GM19395 (cell line): ENCODE results near the gene ZNF444.

Experiments
- ATAC-seq: cut with Tn5 transposase; IDR thresholded peaks from one replicate; pipeline ENCODE4 v1.9.1; 2021; ENCODE audit warnings: mild to moderate bottlenecking, moderate library complexity; ENCODE audit not compliant: unreplicated experiment

The ZNF444 gene

DNA sequence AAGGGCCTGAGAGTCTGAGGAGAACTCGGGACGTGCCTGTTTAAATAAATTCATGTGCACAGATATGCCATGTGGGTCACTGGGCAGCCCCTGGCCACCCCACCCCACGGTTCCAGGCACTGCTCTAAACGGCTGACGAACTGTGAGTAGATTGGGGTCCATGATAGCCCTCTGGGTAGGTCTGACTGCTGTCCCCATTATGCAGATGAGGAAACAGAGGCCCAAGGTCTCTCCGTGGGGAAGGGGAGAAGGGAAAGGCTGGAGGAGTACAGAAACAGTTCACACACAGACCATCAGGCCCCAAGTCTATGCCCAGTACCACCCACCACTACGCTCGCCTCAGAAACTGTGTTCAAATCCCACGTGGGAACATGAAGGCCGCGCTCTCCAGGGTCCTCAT lies 34.1 kb upstream of the ZNF444 start:
- ATAC-seq = no peak

DNA sequence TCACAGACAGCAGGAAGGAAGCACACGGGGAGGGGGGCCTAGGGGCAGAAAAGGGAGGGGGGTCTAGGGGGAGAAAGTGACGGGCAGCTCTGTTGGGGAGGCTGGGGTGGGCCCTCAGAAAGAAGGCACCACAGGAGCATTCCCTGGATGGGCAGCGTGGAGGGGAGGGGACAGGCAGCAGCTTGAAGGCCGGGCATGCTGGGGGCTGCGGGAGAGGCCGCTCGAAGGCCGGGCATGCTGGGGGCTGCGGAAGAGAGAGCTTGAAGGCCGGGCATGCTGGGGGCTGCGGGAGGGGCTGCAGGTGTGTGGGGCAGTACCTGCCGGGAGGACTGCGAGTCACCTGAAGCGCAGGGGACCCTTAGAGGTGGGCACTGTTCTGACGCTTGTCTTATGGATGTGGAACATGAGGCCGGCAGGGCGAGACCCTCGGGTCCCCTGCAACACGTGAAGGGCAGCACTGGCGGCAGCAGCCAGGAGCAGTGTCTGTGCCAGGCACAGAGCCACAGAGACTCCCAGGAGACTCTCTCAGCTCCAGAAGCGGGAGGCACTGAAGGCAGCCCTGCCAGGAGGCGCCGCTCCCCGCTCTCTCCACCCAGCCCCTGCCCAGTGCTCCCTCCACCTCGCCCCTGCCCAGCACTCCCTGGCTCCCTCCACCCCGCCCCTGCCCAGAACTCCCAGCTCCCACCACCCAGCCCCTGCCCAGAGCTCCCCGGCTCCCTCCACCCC lies 33.3 kb upstream of the ZNF444 start:
- ATAC-seq = no peak

DNA sequence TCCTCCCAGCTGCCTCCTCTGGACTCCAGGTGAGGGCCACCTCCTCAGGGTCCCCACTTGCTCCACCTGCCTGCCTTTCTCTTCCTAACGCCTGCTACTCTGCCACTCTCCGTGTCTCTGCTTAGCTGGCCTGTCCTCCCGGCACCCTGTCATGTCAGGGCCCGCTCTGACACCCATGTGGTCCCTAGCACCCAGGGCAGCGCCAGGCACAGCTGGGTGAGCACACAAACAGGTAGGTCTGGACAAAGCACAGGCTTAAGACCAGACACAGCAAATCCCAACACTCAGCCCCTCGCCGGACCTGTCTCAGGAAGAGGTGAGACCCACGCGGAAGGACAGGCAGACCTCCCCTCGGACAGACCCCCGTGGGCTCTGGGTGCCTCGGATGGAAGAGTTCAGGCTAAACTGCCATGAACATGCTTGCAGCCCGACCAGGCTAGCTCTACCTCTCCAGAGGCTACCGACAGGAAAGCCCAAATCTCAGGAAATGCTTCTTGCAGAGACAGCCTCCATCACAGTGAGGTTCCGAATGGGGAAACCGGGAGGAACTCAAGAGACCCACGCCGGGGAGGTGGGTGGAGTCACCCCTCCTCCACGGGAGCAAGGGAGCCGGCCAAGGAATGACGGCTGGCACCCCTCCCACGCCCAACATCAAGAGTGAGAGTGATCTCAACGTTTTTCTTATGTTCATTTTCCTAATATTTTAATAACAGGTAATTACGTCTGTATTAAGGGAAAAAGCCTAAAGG lies 32.5 kb upstream of the ZNF444 start:
- no peak for ATAC-seq

DNA sequence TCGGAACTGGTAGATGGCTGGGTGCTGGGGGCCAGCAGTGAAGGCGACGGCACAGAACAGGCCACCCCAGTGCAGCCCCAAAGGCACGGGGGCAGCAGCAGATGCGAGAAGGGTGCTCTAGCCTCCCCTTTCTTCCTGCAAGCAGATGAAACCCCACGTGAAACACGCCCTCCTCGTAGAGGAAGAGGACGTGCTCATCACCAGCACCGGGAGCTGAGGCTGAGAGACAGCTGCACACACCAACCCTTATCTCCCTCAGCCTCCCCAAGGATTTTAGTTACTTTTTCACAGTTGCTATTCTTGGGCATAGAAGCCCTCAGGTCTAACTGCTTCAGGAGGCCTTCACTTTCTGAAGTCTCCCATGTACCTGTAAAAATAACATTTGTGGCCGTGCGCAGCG lies 31.9 kb upstream of the ZNF444 start:
- ATAC-seq = peak; percentile 35

DNA sequence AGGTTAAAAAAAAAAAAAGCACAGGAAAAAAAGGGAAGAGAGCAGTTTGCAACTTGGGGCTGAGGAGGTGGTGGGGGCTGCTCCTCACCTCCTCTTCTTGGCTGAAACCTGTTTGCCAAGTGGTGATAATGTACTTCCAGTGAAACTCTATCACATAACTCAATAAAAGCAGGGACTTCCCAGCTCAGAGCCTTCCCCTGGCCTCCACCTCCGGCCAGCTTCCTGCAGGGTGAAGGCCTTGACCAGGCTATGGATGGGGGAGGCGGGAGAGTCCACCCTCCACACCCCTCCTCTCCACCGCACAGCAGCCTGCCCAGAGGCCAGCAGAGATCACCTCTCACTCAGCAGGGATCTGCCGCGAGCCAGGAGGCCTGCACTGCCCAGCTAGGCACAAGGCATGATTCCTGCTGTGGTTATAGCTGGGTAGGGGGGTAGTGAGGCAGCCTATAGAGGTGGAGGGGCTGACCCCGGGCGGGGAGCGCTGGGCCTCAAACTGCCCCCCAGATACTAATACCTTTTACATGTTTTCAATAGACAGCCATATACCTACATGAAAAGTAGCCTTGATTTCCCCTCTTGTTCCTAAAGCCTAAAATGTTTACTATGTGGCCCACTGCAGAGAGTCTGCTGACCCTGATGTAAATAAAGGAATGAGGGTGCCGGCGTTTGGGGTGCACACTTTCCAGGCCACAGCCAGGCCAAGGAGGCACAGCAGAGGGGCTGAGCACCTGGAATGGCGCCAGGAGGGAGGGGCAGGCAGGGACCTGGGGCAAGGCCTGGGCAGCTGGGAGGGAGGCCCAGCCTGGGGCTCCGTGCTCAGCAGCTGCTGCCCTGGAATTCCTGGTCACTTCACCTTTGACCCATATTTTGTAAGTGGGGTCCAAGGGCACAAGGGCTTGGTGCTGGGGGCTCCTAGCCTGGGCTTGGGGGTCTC lies 30.3 kb upstream of the ZNF444 start:
- no peak for ATAC-seq

DNA sequence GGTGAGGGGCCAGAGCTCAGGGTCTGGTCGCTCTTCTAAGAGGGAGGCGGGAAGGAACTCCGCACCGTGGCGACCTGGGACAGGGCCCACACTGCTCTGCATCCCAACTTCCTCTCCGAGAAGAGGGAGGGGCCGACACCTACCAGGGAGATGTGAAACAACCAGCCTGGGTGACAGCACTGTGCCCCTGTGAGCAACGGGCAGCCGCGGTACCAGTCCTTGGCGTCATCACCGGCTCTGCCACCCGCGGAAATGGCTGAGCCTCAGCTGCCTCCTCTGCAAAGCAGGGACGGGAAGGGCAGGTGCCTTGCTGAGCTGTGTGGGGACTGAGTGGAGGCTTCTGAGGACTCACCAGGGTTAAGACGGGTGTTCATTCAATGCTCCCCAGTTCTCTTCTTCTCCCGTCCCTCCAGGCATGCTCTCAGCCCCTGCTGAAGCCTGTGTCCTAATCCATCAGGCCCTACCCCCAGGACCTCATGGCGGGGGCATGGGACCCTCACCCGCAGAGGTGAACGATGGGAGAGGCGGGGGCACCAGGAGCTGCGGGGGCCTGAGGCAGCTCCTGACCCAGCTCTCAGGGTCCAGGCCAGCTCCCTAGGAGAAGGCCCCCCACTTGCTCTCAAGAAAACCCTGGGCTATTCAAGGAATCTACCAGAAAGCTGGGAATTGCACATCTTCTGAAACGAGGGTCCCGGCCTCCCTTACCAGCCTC lies 29.3 kb upstream of the ZNF444 start:
- peak; percentile 58 for ATAC-seq

DNA sequence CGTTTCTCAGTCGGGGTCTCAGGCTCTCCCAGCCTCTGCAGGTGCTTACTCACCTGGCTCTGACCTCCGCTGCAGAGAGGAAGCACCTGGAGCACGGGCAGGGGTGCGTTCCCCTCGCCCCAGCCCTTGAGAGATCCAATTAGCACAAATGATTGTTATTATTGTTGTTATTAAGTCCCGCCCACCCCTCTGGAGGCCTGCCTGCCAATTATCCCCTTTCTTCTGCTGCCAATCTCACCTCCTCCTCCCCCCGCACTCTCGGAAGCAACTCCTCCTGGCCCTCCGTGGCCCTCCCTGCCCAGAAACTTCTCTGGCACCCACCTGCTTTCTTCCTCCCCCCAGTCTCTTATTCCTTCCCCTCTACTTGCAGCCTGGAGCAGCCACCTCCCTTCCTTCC lies 28.8 kb upstream of the ZNF444 start:
- ATAC-seq = no peak

DNA sequence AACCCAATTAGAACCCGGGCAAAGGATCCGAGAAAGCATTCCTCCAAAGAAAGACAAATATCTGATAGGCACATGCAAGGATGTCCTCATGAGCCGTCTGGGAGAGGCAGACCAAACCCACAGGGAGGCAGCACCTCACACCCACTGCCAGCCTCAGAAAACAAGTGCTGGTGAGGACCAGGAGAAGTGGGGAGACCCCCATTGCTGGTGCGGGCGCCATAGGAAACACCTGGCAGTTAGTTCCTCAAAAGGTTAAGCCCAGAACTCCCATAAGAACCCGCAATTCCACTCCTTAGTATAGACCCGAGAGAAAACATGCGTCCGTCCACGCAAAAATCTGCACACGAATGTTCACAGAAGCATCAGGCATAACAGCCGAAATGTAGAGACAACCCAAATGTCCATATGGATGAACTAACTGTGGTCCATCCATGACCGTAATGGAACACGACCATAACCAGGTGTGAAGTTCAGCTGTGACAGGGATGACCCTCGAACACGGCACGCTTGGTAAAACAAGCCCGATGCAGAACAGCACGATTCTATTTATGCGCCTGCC lies 27.9 kb upstream of the ZNF444 start:
- no peak for ATAC-seq

DNA sequence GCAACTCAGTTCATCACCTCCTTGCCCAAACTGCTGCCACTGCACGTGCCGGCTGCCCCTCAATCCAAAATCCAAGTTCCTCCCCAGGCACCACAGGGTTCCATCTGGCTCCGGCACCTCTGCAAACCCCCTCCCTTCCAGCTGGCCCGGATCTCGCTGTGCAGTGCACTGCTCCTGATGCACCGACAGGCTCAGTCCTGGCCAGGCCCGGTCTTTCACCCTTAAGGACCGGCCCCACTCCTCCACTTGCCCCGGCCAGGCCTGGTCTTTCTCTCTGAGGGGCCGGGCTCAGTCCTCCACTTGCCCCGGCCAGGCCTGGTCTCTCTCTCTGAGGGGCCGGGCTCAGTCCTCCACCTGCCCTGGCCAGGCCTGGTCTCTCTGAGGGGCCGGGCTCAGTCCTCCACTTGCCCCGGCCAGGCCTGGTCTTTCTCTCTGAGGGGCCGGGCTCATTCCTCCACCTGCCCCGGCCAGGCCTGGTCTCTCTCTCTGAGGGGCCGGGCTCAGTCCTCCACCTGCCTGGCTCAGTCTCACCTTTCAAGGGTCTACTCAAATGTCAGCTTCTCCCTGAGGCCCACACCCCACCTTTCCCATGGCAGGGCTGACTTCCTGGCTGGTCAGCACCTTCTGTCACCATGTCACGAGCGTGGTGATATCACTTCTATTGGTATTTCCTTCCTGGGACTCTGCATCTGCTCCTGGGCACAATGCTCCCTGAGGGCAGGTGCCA lies 26.9 kb upstream of the ZNF444 start:
- no peak for ATAC-seq

DNA sequence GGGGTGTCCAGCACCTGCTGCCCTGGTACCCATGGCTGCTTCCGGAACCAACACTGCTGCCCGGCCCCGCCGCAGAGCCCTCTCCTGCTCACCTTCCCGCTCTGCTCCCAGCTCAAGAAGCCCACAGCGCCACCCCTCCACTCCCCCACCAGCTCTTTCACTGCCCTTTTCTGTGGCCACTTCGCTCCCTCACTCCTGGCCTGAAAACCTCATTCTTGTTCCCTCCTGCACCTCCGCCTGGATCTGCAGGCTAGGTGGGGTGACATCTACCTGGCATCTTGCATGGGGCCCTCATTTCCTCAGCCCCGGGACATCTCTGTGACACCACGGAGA lies 26.3 kb upstream of the ZNF444 start:
- ATAC-seq = no peak

DNA sequence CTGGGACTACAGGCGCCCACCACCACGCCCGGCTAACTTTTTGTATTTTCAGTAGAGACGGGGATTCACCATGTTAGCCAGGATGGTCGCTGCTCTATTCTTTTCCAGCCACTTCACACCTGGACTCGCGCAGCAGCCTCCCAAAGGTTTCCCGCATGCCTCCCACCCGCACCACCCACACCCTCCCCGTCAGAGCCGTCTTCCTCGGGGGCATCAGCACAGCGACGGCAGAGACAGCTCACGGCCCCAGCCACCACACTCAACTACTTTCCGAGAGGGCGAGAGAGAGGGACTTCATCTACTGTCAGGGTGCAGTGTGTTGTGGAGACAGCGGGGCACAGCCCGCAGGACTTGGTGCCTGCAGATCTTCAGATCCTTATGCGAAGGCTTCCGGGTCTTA lies 25.6 kb upstream of the ZNF444 start:
- no peak for ATAC-seq

DNA sequence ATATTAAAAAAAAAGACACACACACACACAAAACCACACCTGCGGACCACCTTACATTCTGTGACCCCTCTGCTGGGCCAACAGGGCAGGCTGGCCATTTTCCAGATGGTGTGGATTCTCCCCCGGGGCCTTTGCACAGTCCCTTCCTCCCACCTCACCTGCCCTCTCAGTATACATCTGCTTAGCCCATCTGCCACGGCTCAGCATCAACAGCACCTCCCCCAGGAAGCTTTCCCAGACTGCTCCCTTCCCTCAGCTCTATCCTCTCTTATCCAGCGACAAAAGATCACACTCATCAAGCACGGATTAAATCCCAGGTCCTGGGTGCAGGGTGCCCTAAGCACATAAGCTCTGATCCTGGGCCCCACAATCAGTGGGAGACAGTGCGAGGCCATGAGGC lies 24.5 kb upstream of the ZNF444 start:
- no peak for ATAC-seq

DNA sequence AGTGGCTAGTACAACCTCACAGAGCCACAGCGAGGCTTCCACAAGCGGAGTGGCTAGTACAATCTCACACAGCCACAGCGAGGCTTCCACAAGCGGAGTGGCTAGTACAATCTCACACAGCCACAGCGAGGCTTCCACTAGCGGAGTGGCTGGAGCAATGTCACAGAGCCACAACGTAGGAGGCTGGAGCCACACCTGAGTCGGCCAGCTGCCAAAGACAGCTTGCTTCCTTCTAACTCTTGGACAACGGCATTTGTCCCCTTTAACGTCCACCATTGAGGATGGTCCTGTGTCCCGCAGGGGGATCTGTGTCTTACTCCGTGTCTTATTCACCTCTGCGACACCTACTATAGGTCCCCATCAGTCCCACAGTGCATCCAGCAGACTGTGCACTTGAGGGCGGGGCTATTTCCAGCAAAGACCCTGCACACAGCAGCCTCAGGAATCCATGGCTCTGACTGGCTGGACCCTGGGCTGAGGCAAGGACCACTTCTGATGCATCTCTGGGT lies 23.7 kb upstream of the ZNF444 start:
- ATAC-seq = no peak

DNA sequence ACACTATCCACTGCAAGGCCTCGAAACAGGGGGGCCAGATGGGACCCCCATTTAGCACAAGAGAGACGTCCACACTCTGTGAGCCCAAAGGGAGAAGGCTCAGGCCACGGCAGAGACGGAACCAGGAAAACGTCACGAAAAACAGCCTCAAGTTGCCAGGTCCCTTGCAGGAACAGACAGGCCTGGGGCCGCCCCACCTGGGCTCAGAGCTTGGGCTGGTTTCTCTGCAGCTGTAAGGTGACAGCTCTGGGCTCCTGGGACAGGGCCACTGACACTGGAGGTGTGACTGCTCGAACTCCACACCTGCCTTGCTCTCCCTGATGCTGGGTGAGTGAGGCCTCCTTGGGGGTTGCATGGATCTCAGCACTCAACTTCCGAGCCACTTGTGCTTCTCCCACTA lies 23.2 kb upstream of the ZNF444 start:
- ATAC-seq = no peak

DNA sequence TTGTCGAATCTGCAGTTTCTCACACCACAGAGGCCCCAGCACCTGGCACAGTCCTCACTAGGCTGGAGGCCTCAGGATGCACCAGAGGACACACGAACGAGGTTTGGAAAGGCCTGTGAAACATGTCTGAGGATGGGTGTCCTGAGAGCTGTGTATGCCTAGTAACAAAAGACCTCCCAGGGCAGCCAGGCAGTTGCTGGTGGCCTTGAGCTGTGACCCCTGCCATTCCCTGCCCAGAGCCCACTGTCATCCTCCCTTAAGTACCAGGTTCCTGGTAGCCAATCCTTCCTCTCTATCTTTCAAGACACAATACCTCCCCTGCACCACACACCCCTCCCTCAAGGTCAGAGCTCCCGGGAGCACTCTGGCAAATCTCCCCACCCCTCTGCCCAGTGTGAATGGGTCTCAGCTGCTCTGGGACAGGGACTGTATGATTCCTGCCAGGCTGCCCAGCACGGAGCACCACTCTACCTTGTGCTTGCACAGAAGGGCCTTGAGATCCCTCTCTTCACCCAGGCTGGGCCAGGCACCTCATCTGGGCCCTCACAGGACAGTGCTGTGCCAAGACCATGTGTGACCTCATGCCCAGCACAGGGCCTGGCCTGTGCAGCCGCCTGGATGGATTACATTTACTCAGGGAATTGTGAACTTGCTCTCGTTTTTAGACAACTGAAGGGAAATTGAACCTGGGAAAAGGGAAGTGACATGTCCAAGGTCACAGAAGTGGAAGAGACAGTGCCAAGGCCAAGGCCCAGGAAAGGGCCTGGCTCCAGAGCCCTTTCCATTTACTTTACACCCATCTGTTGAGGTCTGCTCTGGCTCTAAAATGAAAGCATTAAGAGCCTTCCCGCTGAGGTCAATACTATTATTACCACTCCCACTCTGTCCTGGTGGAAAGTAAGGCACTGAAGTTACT lies 22.2 kb upstream of the ZNF444 start:
- no peak for ATAC-seq

DNA sequence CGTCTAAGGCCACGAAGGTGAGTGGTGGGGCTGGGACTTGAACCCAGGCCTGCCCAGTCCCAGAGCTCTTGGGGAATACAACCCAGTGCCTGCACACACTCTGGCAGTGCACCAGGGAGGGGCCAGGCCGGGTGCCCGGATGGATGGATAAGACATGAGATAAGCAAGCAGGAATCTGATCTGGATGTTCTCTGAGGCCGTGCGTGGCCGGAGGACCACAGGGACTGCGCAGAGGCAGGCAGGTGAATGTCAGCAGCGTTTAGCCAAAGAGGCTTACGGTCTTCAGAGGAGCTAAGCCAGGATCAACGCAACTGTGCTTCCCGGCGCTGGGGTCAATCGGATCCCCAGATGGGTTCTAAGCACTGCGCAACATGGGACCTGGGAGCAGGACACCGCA lies 21.5 kb upstream of the ZNF444 start:
- no peak for ATAC-seq

DNA sequence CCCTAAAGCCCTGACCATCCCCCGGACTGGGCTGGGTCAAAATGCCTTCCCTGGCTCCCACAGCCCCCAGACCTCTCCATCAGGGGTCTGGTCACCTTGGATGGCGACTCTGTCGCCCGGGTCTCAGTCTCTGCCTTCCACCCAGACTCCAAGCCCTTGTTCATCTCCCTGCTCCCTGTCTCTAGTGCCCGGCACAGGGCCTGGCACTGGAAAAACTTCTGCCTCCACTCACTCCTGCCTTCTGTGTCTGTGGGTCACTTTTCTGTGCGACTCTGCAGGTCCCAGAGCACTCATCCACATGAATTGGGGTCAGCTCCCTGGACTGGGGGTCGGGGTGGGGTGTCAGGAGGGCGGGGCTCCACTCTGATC lies 21.1 kb upstream of the ZNF444 start:
- no peak for ATAC-seq

DNA sequence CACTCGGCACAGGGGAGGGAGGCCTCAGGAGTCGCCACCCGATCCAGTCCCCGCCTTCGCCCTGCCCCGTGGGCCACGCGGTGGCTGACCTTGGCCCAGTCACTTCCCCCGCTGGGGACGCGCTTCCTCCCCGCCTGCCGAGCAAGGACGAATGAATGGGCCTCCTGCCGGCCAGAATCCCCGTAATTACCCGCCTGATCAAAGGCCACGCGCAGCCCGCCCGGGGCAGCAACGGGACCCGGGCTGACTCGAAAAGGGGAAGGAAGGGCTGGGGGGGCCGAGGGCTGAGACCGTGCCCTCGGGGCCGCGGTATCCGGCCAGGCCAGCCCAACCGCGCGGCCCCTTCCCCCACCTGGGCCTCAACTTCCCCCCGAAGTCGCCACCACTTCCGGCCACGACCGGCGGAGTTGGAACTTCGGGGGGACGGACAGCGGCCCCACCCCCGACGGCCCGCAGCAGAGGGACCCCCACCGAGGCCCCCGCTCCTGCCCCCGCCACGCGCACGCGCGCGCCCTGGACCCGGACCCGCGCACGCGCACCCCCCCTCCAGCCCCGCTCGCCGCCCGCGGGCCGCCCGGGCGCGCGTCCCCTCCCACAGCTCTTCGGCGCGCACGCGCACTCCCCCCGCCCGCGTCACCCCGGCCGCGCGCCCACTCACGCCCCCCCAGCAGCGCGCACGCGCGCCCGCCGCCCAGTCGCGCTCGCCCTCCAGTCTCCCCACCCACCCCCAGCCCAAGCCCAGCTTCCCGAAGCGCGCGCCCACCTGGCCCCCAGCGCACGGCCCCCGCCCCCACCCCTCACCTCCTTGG lies 20.5 kb upstream of the ZNF444 start:
- peak; percentile 29 for ATAC-seq
